NOMO-1 treated with dmso at 0.1 percent for 144 hours (cell line): ENCODE data around the gene TMEM106C.

Experiments used
- DNase-seq: peaks from one replicate; lab custom pipeline; 2025; ENCODE audit not compliant: unreplicated experiment; lab: John Stamatoyannopoulos, UW

The TMEM106C gene

GRCh38 chr12:47979166-47979565, 15.8 kb downstream of the TMEM106C start:
- no peak for DNase-seq

GRCh38 chr12:47979686-47980085, 16.3 kb downstream of the TMEM106C start:
- no peak for DNase-seq

- DNase-seq, result no peak
Measured at GRCh38 chr12:47980197-47980596, 16.8 kb downstream of the TMEM106C start.

- DNase-seq, result no peak
Measured at GRCh38 chr12:47980779-47981495, 17.5 kb downstream of the TMEM106C start.

GRCh38 chr12:47981496-47982260, 18.3 kb downstream of the TMEM106C start:
- DNase-seq, result no peak

- DNase-seq, result no peak
Measured at GRCh38 chr12:47982311-47982710, 18.9 kb downstream of the TMEM106C start.

GRCh38 chr12:47982770-47983169, 19.4 kb downstream of the TMEM106C start:
- DNase-seq, result no peak

- no peak for DNase-seq
Measured at GRCh38 chr12:47983541-47984115, 20.2 kb downstream of the TMEM106C start.

- DNase-seq, result no peak
Measured at GRCh38 chr12:47984331-47984801, 21.0 kb downstream of the TMEM106C start.

- DNase-seq, result no peak
Measured at GRCh38 chr12:47985596-47986290, 22.3 kb downstream of the TMEM106C start.

- DNase-seq, result no peak
Measured at GRCh38 chr12:47986291-47986660, 22.9 kb downstream of the TMEM106C start.

- DNase-seq, result no peak
Measured at GRCh38 chr12:47986832-47987231, 23.4 kb downstream of the TMEM106C start.

- DNase-seq, result no peak
Measured at GRCh38 chr12:47987411-47988072, 24.1 kb downstream of the TMEM106C start.

- DNase-seq, result no peak
Measured at GRCh38 chr12:47988073-47989022, 25.0 kb downstream of the TMEM106C start.

GRCh38 chr12:47989023-47989417, 25.6 kb downstream of the TMEM106C start:
- DNase-seq, result no peak

GRCh38 chr12:47989666-47990065, 26.3 kb downstream of the TMEM106C start:
- no peak for DNase-seq

GRCh38 chr12:47990351-47991105, 27.1 kb downstream of the TMEM106C start:
- peak; percentile 70 for DNase-seq

GRCh38 chr12:47991106-47992061, 28.0 kb downstream of the TMEM106C start:
- no peak for DNase-seq
